Measurements from ENCODE around the gene GRK7. TPM values are rescaled to one million over a fixed set of nuclear protein-coding genes. Genes with fewer than 3 reads are reported as not detected.
A peak's percentile ranks its signal among the peaks of the same experiment; 100 is the strongest.

Gene GRK7
- total RNA-seq, 4 donors from 2014 or later, result 0.14 to 0.18 TPM; not detected in 2

DNA sequence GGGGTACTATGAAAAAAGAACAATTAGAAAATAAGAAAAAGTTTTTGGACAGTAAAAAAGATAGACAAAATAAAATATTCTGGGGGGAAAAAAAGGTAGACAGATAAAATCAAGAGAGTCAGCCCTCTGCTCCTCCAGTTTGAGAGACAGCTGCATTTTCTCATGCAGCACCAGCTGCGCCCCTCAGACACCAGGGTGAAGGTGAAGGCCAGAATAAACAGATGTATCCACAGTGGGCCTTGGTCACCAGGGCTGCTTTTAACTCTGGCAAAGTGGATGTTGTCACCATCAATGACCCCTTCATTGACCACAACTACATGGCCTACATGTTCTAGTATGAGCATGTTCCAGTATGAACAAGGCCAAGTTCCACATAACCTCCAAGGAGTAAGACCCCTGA lies 39.0 kb upstream of the GRK7 start:
- DNase-seq, result no peak
- intact Hi-C loops (cut with DNase I; ENCODE audit: low total_unique reads), result no loop called here
- Histone ChIP-seq H3K27me3 (no peaks in the 10 kb centered on the region), H3K27ac (no peak overlapping the region), H3K36me3 (no peaks in the 10 kb centered on the region), H3K9me3 (no peaks in the 10 kb centered on the region), H3K4me1 (no peaks in the 10 kb centered on the region), H3K4me3 (no peak overlapping the region)
- TF ChIP-seq POLR2A (IDR thresholded peaks at IDR 0.05), result no peak
- TF ChIP-seq, protein P1, sequence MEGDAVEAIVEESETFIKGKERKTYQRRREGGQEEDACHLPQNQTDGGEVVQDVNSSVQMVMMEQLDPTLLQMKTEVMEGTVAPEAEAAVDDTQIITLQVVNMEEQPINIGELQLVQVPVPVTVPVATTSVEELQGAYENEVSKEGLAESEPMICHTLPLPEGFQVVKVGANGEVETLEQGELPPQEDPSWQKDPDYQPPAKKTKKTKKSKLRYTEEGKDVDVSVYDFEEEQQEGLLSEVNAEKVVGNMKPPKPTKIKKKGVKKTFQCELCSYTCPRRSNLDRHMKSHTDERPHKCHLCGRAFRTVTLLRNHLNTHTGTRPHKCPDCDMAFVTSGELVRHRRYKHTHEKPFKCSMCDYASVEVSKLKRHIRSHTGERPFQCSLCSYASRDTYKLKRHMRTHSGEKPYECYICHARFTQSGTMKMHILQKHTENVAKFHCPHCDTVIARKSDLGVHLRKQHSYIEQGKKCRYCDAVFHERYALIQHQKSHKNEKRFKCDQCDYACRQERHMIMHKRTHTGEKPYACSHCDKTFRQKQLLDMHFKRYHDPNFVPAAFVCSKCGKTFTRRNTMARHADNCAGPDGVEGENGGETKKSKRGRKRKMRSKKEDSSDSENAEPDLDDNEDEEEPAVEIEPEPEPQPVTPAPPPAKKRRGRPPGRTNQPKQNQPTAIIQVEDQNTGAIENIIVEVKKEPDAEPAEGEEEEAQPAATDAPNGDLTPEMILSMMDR (IDR thresholded peaks at IDR 0.05), result no peak

DNA sequence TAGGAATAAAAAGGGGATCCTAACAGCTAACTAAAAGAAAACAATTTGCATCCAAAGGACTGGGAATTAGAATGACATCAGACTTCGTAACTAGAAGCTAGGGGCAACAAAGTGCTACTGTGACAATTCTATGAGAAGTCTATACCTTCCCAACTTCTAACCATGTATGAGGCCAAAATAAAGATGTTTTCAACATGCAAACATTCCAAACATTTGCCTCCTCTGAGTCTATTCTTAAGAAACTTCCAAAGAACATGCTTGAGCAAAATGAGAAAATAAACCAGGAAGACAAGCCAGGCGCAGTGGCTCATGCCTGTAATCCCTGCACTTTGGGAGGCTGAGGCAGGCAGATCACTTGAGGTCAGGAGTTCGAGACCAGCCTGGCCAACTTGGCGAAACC lies 38.2 kb upstream of the GRK7 start:
- H3K27ac ChIP-seq, result peak overlapping the region in 1 of 2 donors; percentile 27
- TF ChIP-seq, protein P1 (IDR thresholded peaks at IDR 0.05), result no peak
- TF ChIP-seq POLR2A (IDR thresholded peaks at IDR 0.05), result no peak

DNA sequence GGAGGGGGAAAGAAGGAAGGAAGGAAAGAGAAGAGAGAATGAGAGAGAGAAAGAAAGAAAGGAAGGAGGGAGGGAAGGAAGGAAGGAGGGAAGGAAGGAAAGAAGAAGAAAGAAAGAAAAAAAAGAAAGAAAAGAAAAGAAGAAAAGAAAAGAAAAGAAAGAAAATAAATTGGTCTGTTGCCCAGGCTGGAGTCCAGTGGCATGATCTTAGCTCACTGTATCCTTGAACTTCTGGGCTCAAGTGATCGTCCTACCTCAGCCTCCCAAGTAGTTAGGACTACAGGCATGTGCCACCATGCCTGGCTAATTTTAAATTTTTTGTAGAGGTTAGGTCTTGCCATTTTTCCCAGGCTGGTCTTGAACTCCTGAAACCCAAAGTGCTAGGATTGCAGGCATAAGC lies 36.7 kb upstream of the GRK7 start:
- intact Hi-C loops (cut with DNase I; ENCODE audit: low total_unique reads), result no loop called here
- no peaks in the 10 kb centered on the region for H3K9me3 ChIP-seq
- no peaks in the 10 kb centered on the region for H3K27me3 ChIP-seq
- H3K27ac ChIP-seq, result no peak overlapping the region
- TF ChIP-seq, protein P1 (IDR thresholded peaks at IDR 0.05), result no peak
- no peak for TF ChIP-seq POLR2A (IDR thresholded peaks at IDR 0.05)
- no peak for DNase-seq
- H3K4me1 ChIP-seq, result no peaks in the 10 kb centered on the region
- no peak overlapping the region for H3K4me3 ChIP-seq
- no peaks in the 10 kb centered on the region for H3K36me3 ChIP-seq

More for the DNA sequence above, 38.2 kb upstream of the GRK7 start:
- intact Hi-C loops (cut with DNase I; ENCODE audit: low total_unique reads), result no loop called here
- DNase-seq, result no peak
- H3K27me3 ChIP-seq, result no peaks in the 10 kb centered on the region
- no peaks in the 10 kb centered on the region for H3K9me3 ChIP-seq
- no peaks in the 10 kb centered on the region for H3K4me1 ChIP-seq
- H3K36me3 ChIP-seq, result no peaks in the 10 kb centered on the region
- no peak overlapping the region for H3K4me3 ChIP-seq

DNA sequence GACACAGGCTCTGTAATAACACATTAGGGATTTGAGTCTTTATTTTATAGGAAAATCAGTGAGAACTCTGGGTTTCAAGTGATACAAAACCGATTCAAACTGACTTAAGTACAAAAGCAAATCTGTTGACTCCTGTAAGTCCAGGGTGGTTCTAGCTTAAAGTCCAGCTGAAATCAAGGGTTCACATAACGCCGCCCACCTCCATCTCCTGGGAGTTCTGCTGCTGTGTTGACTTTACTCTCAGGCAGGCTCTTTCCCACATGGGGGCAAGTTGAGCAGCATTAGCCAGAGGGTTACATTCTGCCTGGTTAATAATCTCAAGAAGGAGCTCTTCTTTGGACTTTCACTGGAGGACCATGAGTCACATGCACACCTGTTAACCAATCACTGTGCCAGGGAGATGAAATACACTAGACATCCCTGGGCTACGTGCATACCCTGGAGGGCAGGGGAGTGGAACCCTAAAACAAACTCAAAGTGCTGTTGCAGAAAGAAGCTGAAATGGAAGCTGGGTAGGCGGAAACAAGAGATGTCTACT lies 34.8 kb upstream of the GRK7 start:
- no peaks in the 10 kb centered on the region for H3K4me1 ChIP-seq
- H3K27me3 ChIP-seq, result no peaks in the 10 kb centered on the region
- H3K36me3 ChIP-seq, result no peaks in the 10 kb centered on the region
- H3K9me3 ChIP-seq, result no peaks in the 10 kb centered on the region
- no peak for DNase-seq
- no peak overlapping the region for H3K27ac ChIP-seq
- no peak overlapping the region for H3K4me3 ChIP-seq
- TF ChIP-seq, protein P1 (IDR thresholded peaks at IDR 0.05), result no peak
- TF ChIP-seq POLR2A (IDR thresholded peaks at IDR 0.05), result no peak
- intact Hi-C loops (cut with DNase I; ENCODE audit: low total_unique reads), result no loop called here

DNA sequence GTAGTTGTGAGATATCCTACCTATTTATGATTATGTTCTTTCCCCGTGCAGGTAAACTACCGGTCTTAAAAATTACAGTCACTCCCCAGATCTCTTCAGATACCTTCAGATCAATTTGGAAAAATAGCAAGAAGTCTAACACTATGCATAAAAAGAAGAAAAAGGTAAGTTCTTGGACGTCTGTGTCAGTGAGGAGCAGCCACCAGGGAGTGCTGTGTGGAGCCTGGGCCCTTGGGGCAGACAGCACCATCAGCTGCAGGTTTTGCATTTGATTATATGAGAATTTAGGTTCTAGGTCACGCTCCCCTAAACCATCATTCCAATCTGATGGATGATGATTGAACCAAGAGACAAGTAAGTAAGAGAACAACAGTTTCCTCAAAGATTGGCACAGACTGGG lies 34.0 kb upstream of the GRK7 start:
- TF ChIP-seq, protein P1 (IDR thresholded peaks at IDR 0.05), result no peak
- TF ChIP-seq POLR2A (IDR thresholded peaks at IDR 0.05), result no peak
- H3K4me1 ChIP-seq, result no peaks in the 10 kb centered on the region
- no peak for DNase-seq
- H3K27ac ChIP-seq, result no peak overlapping the region
- intact Hi-C loops (cut with DNase I; ENCODE audit: low total_unique reads), result no loop called here
- H3K9me3 ChIP-seq, result no peaks in the 10 kb centered on the region
- H3K36me3 ChIP-seq, result no peaks in the 10 kb centered on the region
- H3K4me3 ChIP-seq, result no peak overlapping the region
- no peaks in the 10 kb centered on the region for H3K27me3 ChIP-seq

All from uterus (tissue), 4 donors.